Stomach (tissue), 9 donors: ENCODE measurements around the gene USP21. TPM values are rescaled to one million over a fixed set of nuclear protein-coding genes. Genes with fewer than 3 reads are reported as not detected.

ENCODE experiments used
- DNase-seq, 2 donors: peaks; one replicate each; pipeline versions ENCODE4 v3.0.0 to v3.0.0-alpha.2; 2013 to 2019
- H3K27ac ChIP-seq, 5 donors: fragments of 200-600 bp in 4 of 5; sonication (generic) in 4 of 5; one replicate each; pipeline ENCODE4 v1.5.1; 2013 to 2019; ENCODE audit warnings: mild to moderate bottlenecking in 1 of 5, moderate library complexity in 1 of 5
- H3K27me3 ChIP-seq, 3 donors: fragments of 200-600 bp; sonication (generic); one replicate each; pipeline ENCODE4 v1.5.1; 2017 to 2019; ENCODE audit warnings: mixed run types in 1 of 3
- H3K36me3 ChIP-seq, 4 donors: fragments of 200-600 bp; sonication (generic); 1 replicate in 3 of 4; 2 replicates in 1 of 4; pipeline ENCODE4 v1.5.1; 2016 to 2019
- H3K4me1 ChIP-seq, 4 donors: fragments of 200-600 bp; sonication (generic); one replicate each; pipeline ENCODE4 v1.5.1; 2016 to 2019
- H3K4me3 ChIP-seq, 4 donors: fragments of 200-600 bp; sonication (generic) in 3 of 4; one replicate each; pipeline ENCODE4 v1.5.1; 2016 to 2019; ENCODE audit warnings: mild to moderate bottlenecking in 1 of 4
- H3K9me3 ChIP-seq, 4 donors: fragments of 200-600 bp; sonication (generic); one replicate each; pipeline ENCODE4 v1.5.1; 2016 to 2019
- EP300 ChIP-seq: sonication (generic); formaldehyde crosslinking; IDR thresholded peaks from one replicate; pipeline ENCODE4 v1.6.1; 2017; ENCODE audit warnings: antibody characterized with exemption
- POLR2A ChIP-seq, 4 donors: fragments of 450-650 bp; IDR thresholded peaks; one replicate each; pipeline ENCODE4 v1.6.1; 2016; ENCODE audit warnings: antibody characterized with exemption in 4 of 4, control low read depth in 2 of 4, mild to moderate bottlenecking in 1 of 4, moderate library complexity in 1 of 4
- POLR2AphosphoS5 ChIP-seq, 3 donors: sonication (generic); formaldehyde crosslinking; IDR thresholded peaks; one replicate each; pipeline ENCODE4 v1.6.1; 2016; ENCODE audit warnings: antibody characterized with exemption in 3 of 3
- WGBS, 5 donors: extraction: QIAGEN DNeasy Blood & Tissue Kit in 3 of 5; methylation state at CpG; one replicate each; pipeline versions ENCODE4 v1.1.5 to v1.1.7; 2013 to 2018; 5-methylcytosine and 5-hydroxymethylcytosine counted together
- intact Hi-C: fragments of 100-400 bp; cut with DNase I; formaldehyde crosslinking; loops from one replicate; pipeline ENCODE4 v1.15.1; 2023; ENCODE audit warnings: low total_unique reads
- polyA plus RNA-seq, 3 donors: library from polyadenylated mRNA; stranded (reverse); fragments of 200-250 nt; gene quantifications; one replicate each; pipeline ENCODE4 v1.2.3, GENCODE V29; 2013
- total RNA-seq, 5 donors: library from RNA; depleted of rRNA; stranded (reverse); fragments of >200 nt; gene quantifications; one replicate each; pipeline versions ENCODE4 v1.1.0 to v1.2.3, GENCODE V29; 2014 to 2016
- TF ChIP-seq, protein P1 (sequence below), 7 experiments: fragments of 450-650 bp in 4 of 7; fragments of 200-600 bp in 3 of 7; sonication (generic) in 3 of 7; IDR thresholded peaks; one replicate each; pipeline ENCODE4 v1.5.1; 2016 to 2019; ENCODE audit warnings: antibody characterized with exemption in 7 of 7, control low read depth in 2 of 7, mild to moderate bottlenecking in 1 of 7
- donor health status: healthy with polysubstance abuse.
- donor health status: Bipolar disorder and iron deficiency.
- donor health status: healthy.

USP21 gene
- total and polyA plus RNA-seq, 8 donors, result 13.6 to 35.3 (median 19.9) TPM

DNA sequence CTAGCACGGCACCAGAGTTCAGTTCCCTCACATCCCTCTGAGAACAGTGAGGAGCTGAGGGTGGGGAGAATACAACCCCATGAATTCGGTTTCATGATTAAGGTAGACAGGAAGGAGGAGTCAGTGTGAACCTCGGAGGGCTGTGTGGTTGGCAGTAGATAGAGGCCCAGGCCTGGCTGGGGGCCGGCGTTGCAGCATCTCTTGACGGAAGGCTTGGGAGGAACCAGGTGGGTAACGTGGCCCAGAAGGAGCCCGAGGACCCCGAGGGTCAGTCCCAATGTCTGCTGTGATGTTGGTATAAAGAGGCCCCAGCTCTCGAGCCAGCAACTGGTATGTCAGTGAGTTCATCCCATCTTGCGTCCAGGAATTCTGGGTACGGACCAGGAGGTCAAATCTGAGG, 12.4 kb downstream of the USP21 start:
- no peak for DNase-seq
- Histone ChIP-seq H3K27ac (peak overlapping the region in 4 of 5 donors; percentile 42 to 71 (median 62)), H3K9me3 (no peaks in the 10 kb centered on the region), H3K27me3 (no peaks in the 10 kb centered on the region), H3K4me3 (no peak overlapping the region), H3K36me3 (peaks cover 40 to 84% (median 75%) of the 10 kb centered on the region in 4 donors), H3K4me1 (peaks cover 24 to 61% (median 49%) of the 10 kb centered on the region in 4 donors)
- intact Hi-C loops, result no loop called here
- TF ChIP-seq, protein P1, sequence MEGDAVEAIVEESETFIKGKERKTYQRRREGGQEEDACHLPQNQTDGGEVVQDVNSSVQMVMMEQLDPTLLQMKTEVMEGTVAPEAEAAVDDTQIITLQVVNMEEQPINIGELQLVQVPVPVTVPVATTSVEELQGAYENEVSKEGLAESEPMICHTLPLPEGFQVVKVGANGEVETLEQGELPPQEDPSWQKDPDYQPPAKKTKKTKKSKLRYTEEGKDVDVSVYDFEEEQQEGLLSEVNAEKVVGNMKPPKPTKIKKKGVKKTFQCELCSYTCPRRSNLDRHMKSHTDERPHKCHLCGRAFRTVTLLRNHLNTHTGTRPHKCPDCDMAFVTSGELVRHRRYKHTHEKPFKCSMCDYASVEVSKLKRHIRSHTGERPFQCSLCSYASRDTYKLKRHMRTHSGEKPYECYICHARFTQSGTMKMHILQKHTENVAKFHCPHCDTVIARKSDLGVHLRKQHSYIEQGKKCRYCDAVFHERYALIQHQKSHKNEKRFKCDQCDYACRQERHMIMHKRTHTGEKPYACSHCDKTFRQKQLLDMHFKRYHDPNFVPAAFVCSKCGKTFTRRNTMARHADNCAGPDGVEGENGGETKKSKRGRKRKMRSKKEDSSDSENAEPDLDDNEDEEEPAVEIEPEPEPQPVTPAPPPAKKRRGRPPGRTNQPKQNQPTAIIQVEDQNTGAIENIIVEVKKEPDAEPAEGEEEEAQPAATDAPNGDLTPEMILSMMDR (IDR thresholded peaks at IDR 0.05), result no peak
- no peak for TF ChIP-seq EP300
- no peak for TF ChIP-seq POLR2AphosphoS5 (IDR thresholded peaks at IDR 0.05)
- no peak for TF ChIP-seq POLR2A (IDR thresholded peaks at IDR 0.05)
- WGBS, 5 donors, result 82 to 85% (median 83%) methylated on average over 11 to 12 of the region's 12 CpGs

DNA sequence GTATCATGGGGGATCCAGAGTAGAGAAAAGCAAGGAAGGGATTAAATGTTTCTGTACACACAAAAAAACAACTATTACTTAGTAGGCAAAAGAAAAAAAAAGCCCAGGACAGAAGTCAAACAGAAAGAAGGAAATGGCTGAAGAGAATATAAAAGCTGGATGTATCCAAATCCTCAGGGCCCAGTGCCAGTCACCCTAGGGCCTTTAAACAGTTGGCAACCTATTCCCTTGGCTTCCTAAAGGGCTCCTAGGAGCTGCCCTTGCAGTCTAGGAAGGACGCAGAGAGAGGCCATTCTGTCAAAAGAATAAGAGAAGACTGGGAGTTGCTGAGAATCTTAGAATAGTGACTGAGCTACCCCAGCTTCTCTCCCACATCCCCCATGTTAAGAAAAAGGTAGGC, 13.0 kb downstream of the USP21 start:
- peaks cover 40 to 84% (median 75%) of the 10 kb centered on the region in 4 donors for H3K36me3 ChIP-seq
- DNase-seq, result peak in 1 of 2 donors; percentile 65
- no peak overlapping the region for H3K4me3 ChIP-seq
- peak overlapping the region in 4 of 5 donors; percentile 42 to 71 (median 62) for H3K27ac ChIP-seq
- TF ChIP-seq, protein P1 (IDR thresholded peaks at IDR 0.05), result no peak
- TF ChIP-seq EP300 (no peak), POLR2A (IDR thresholded peaks at IDR 0.05) (no peak), POLR2AphosphoS5 (IDR thresholded peaks at IDR 0.05) (no peak)
- H3K4me1 ChIP-seq, result peaks cover 20 to 57% (median 43%) of the 10 kb centered on the region in 4 donors
- no peaks in the 10 kb centered on the region for H3K9me3 ChIP-seq
- H3K27me3 ChIP-seq, result no peaks in the 10 kb centered on the region
- 26 to 55% (median 40%) methylated on average over 1 of the region's 1 CpG for WGBS, 5 donors
- intact Hi-C loops, result no loop called here

DNA sequence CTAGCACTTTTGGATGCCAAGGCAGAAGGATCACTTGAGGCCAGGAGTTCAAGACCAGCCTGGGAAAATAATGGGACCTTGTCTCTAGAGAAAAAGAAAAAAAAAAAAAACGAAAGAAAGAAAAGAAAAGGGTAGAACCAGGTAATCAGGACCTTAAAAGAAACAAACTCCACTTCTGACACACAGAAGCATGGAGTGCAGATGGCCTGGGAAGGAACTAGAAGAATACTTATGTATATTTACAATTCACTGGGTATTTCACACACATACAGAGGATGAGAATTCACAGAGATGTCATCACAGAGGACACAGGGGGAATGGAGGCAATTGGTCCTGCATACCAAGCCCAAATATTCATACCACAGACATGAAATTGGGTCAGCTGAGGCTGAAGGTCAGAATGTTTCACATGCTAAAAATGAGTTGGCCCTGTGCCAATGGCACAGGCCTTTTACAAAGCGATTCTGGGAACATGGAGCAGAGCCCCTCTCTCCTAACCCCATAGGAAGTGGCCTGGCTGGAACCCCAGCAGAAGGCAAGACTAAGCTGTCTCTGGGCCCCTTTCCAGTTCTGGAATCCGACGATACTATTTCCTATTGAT, 13.6 kb downstream of the USP21 start:
- intact Hi-C loops, result no loop called here
- TF ChIP-seq POLR2A (IDR thresholded peaks at IDR 0.05), result no peak
- peak in 2 of 3 donors; percentile 24 to 68 for TF ChIP-seq POLR2AphosphoS5 (IDR thresholded peaks at IDR 0.05)
- Histone ChIP-seq H3K27ac (peak overlapping the region in 4 of 5 donors; percentile 42 to 71 (median 62)), H3K36me3 (peaks cover 40 to 81% (median 75%) of the 10 kb centered on the region in 4 donors), H3K4me1 (peaks cover 24 to 56% (median 42%) of the 10 kb centered on the region in 4 donors), H3K9me3 (no peaks in the 10 kb centered on the region), H3K27me3 (no peaks in the 10 kb centered on the region), H3K4me3 (no peak overlapping the region)
- 33 to 53% (median 46%) methylated on average over 4 of the region's 4 CpGs for WGBS, 5 donors
- DNase-seq, result peak in 1 of 2 donors; percentile 64

DNA sequence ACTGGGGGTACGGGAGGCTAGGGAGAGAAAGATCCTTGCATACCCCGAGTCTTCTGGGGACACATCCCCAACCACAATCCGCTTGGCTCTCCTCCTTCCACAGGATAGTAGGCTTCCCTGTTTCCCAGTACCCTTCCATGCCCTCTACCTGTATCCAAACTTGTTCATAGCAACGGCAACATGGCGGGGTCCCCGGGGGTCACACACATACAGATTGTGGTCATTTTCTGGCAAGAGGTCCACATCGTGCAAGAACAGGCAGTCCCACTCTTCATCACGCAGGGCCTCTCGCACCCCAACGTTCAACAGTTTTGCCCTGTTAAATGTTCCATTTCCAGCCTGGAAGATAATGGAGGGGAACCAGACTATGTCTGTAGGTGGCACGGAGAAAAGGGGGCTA, 14.4 kb downstream of the USP21 start:
- Histone ChIP-seq H3K27ac (peak overlapping the region in 4 of 5 donors; percentile 22 to 70 (median 46)), H3K4me1 (peaks cover 30 to 55% (median 44%) of the 10 kb centered on the region in 4 donors), H3K36me3 (peaks cover 40 to 73% (median 73%) of the 10 kb centered on the region in 4 donors), H3K27me3 (no peaks in the 10 kb centered on the region), H3K9me3 (no peaks in the 10 kb centered on the region), H3K4me3 (no peak overlapping the region)
- DNase-seq, result no peak
- TF ChIP-seq POLR2AphosphoS5 (IDR thresholded peaks at IDR 0.05) (no peak), POLR2A (IDR thresholded peaks at IDR 0.05) (no peak), EP300 (no peak)
- TF ChIP-seq, protein P1 (IDR thresholded peaks at IDR 0.05), result no peak
- WGBS, 5 donors, result 92 to 96% (median 94%) methylated on average over 11 of the region's 11 CpGs
- intact Hi-C loops, result no loop called here

DNA sequence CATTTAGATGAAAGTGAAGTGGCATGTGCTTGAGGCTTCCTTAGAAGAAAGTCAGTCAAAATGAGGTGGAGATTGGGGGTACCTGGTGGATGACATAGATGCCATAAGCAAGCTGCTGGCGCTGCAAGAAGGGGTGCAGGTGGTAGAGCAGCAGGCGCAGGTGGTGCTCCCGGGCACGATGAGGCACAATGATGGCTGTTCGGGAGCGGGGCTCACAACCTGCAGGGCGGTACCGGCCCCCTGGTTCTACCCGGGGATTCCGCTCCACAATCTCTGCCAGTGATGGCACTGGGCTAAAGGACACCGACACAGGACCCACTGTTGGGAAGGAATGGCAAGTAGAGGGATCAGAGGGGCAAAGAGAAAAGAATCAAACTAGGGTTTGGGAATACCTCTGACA, 15.6 kb downstream of the USP21 start:
- no peaks in the 10 kb centered on the region for H3K9me3 ChIP-seq
- 94 to 96% (median 95%) methylated on average over 11 of the region's 11 CpGs for WGBS, 5 donors
- intact Hi-C loops, result no loop called here
- no peaks in the 10 kb centered on the region for H3K27me3 ChIP-seq
- TF ChIP-seq, protein P1 (IDR thresholded peaks at IDR 0.05), result no peak
- TF ChIP-seq EP300 (no peak), POLR2AphosphoS5 (IDR thresholded peaks at IDR 0.05) (no peak), POLR2A (IDR thresholded peaks at IDR 0.05) (no peak)
- H3K4me3 ChIP-seq, result no peak overlapping the region
- peak overlapping the region in 1 of 5 donors; percentile 91 for H3K27ac ChIP-seq
- peaks cover 30 to 55% (median 44%) of the 10 kb centered on the region in 4 donors for H3K4me1 ChIP-seq
- no peak for DNase-seq
- peaks cover 39 to 61% (median 61%) of the 10 kb centered on the region in 4 donors for H3K36me3 ChIP-seq
